ENCODE data around the gene ALAS2.

GRCh38 chrX:54978448-54978847, 52.3 kb downstream of the ALAS2 start:
- TF ChIP-seq, protein P1, sequence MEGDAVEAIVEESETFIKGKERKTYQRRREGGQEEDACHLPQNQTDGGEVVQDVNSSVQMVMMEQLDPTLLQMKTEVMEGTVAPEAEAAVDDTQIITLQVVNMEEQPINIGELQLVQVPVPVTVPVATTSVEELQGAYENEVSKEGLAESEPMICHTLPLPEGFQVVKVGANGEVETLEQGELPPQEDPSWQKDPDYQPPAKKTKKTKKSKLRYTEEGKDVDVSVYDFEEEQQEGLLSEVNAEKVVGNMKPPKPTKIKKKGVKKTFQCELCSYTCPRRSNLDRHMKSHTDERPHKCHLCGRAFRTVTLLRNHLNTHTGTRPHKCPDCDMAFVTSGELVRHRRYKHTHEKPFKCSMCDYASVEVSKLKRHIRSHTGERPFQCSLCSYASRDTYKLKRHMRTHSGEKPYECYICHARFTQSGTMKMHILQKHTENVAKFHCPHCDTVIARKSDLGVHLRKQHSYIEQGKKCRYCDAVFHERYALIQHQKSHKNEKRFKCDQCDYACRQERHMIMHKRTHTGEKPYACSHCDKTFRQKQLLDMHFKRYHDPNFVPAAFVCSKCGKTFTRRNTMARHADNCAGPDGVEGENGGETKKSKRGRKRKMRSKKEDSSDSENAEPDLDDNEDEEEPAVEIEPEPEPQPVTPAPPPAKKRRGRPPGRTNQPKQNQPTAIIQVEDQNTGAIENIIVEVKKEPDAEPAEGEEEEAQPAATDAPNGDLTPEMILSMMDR (conservative IDR thresholded peaks at IDR 0.05 in 1 of 2, IDR thresholded peaks at IDR 0.05 in 1 of 2; ENCODE audit: extremely low read depth in 1 of 2, insufficient read depth in 1 of 2, low read depth in 1 of 2, low read length in 2 of 2): peak; percentile 13 to 19
- no peak for TF ChIP-seq EZH2 (IDR thresholded peaks at IDR 0.05; ENCODE audit: borderline replicate concordance, low read length)
